Effector memory CD4-positive, alpha-beta T cell (primary cell): ENCODE measurements around the gene LCN2.
"Not testable (repeated sequence)": the region's sequence is repeated elsewhere in the genome, so short reads cannot be mapped to it uniquely, and the experiment has no call there.

Experiments
- DNase-seq, 3 donors: peaks; one replicate each; pipeline ENCODE4 v3.0.0-alpha.2; 2020
- H3K27ac ChIP-seq: 2 replicates; pipeline ENCODE4 v1.7.0; 2013; ENCODE audit warnings: mild to moderate bottlenecking, low read length, moderate library complexity; ENCODE audit not compliant: insufficient read depth, poor library complexity, severe bottlenecking
- H3K27me3 ChIP-seq: replicated peaks from 2 replicates; pipeline ENCODE4 v1.7.0; 2013; ENCODE audit warnings: mild to moderate bottlenecking, low read length; ENCODE audit not compliant: insufficient read depth, control insufficient read depth, poor library complexity, severe bottlenecking
- H3K36me3 ChIP-seq: 2 replicates; pipeline ENCODE4 v1.7.0; 2013; ENCODE audit warnings: mild to moderate bottlenecking, low read length, moderate library complexity; ENCODE audit not compliant: control insufficient read depth, insufficient read depth
- H3K4me1 ChIP-seq: 2 replicates; pipeline ENCODE4 v1.7.0; 2013; ENCODE audit warnings: low read length, mild to moderate bottlenecking; ENCODE audit not compliant: control insufficient read depth, insufficient read depth, poor library complexity, severe bottlenecking
- H3K4me3 ChIP-seq: 2 replicates; pipeline ENCODE4 v1.7.0; 2013; ENCODE audit warnings: low read length, low read depth, mild to moderate bottlenecking; ENCODE audit not compliant: insufficient read depth, poor library complexity, severe bottlenecking
- H3K9me3 ChIP-seq: 2 replicates; pipeline ENCODE4 v1.7.0; 2013; ENCODE audit warnings: mild to moderate bottlenecking, low read length, moderate library complexity; ENCODE audit not compliant: control insufficient read depth

LCN2 gene

GRCh38 chr9:128105538-128106175 lies 43.6 kb upstream of the LCN2 start:
- no peak overlapping the region for H3K4me3 ChIP-seq
- H3K9me3 ChIP-seq = no peaks in the 10 kb centered on the region
- no peaks in the 10 kb centered on the region for H3K27me3 ChIP-seq
- peaks cover 6% of the 10 kb centered on the region for H3K4me1 ChIP-seq
- peaks cover 72% of the 10 kb centered on the region for H3K36me3 ChIP-seq
- no peak for DNase-seq
- no peak overlapping the region for H3K27ac ChIP-seq

GRCh38 chr9:128106181-128106939 lies 42.9 kb upstream of the LCN2 start:
- Histone ChIP-seq H3K36me3 (peaks cover 67% of the 10 kb centered on the region), H3K27ac (no peak overlapping the region), H3K9me3 (no peaks in the 10 kb centered on the region), H3K27me3 (no peaks in the 10 kb centered on the region), H3K4me3 (no peak overlapping the region), H3K4me1 (peaks cover 6% of the 10 kb centered on the region)
- no peak for DNase-seq

- Histone ChIP-seq H3K27me3 (no peaks in the 10 kb centered on the region), H3K9me3 (no peaks in the 10 kb centered on the region), H3K36me3 (peaks cover 63% of the 10 kb centered on the region), H3K4me3 (no peak overlapping the region), H3K4me1 (peaks cover 6% of the 10 kb centered on the region), H3K27ac (no peak overlapping the region)
- no peak for DNase-seq
Measured at GRCh38 chr9:128106940-128107467, 42.2 kb upstream of the LCN2 start.

GRCh38 chr9:128107468-128108268 lies 41.6 kb upstream of the LCN2 start:
- Histone ChIP-seq H3K27ac (no peak overlapping the region), H3K27me3 (no peaks in the 10 kb centered on the region), H3K4me1 (peaks cover 6% of the 10 kb centered on the region), H3K9me3 (no peaks in the 10 kb centered on the region), H3K36me3 (peaks cover 56% of the 10 kb centered on the region), H3K4me3 (no peak overlapping the region)
- DNase-seq = no peak

- H3K9me3 ChIP-seq = no peaks in the 10 kb centered on the region
- H3K4me1 ChIP-seq = peaks cover 2% of the 10 kb centered on the region
- no peaks in the 10 kb centered on the region for H3K27me3 ChIP-seq
- peaks cover 53% of the 10 kb centered on the region for H3K36me3 ChIP-seq
- H3K4me3 ChIP-seq = no peak overlapping the region
- DNase-seq = no peak
- no peak overlapping the region for H3K27ac ChIP-seq
Measured at GRCh38 chr9:128108269-128109049, 40.8 kb upstream of the LCN2 start.

GRCh38 chr9:128109050-128109709 lies 40.1 kb upstream of the LCN2 start:
- Histone ChIP-seq H3K4me1 (no peaks in the 10 kb centered on the region), H3K4me3 (no peak overlapping the region), H3K36me3 (peaks cover 54% of the 10 kb centered on the region), H3K27me3 (no peaks in the 10 kb centered on the region), H3K9me3 (no peaks in the 10 kb centered on the region), H3K27ac (no peak overlapping the region)
- DNase-seq = no peak

DNA sequence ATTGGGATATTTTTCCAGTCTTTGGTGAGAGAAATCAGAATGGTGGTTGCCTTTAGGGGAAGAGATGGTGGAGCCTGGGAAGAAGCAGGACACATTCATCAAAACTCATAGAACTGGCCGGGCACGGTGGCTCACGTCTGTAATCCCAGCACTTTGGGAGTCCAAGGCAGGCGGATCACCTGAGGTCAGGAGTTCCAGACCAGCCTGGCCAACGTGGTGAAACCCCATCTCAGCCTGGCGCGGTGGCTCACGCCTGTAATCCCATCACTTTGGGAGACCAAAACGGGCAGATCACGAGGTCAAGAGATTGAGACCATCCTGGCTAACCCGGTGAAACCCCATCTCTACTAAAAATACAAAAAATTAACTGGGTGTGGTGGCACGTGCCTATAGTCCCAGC lies 37.5 kb upstream of the LCN2 start:
- not testable (repeated sequence) for H3K9me3 ChIP-seq, H3K27me3 ChIP-seq, H3K4me3 ChIP-seq, DNase-seq, H3K4me1 ChIP-seq, H3K27ac ChIP-seq
- H3K36me3 ChIP-seq = peaks cover 42% of the 10 kb centered on the region

DNA sequence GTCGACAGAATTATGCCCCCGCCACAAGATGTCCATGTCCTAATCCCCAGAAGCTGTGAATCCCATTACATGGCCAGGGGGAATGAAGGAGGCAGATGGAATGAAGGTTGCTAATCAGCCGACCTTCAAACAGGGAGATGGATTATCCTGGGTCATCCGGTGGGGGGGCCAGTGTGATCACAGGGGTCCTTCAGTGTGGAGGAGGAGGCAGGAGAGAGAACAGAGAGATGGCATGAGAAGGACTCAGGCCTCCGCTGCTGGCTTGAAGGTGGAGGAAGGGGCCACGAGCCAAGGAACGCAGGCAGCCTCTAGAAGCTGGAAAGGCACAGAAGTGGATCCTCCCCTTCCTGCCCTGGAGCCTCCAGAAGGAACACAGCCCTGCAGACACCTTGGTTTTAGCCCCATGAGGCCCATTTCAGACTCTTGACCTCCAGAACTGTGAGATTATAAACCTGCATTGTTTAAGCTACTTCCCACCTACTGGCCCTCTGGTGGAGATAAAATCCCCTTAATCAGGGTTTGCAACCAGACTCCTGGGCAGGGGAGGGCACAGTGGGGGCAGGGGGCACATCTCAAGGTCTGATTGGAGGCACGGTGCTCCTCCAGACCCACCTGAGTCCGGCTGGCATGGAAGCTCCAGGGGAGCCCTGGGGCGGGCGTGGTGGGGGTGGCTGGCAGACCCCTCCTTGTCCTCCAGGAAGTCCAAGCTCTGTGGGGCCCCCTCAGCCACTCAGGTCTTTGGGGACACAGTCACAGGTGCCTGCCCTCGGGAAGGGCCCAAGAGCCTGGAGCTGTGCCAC lies 35.5 kb upstream of the LCN2 start:
- H3K9me3 ChIP-seq = no peaks in the 10 kb centered on the region
- H3K27ac ChIP-seq = no peak overlapping the region
- peaks cover 5% of the 10 kb centered on the region for H3K4me1 ChIP-seq
- H3K36me3 ChIP-seq = peaks cover 22% of the 10 kb centered on the region
- DNase-seq = no peak
- no peaks in the 10 kb centered on the region for H3K27me3 ChIP-seq
- H3K4me3 ChIP-seq = no peak overlapping the region
